Nucleus accumbens (tissue), 56 donors: ENCODE data around the gene ADAM23.
"Not testable (repeated sequence)": the region's sequence is repeated elsewhere in the genome, so short reads cannot be mapped to it uniquely, and the experiment has no call there.

Source experiments
- DNase-seq, 56 donors: peaks; one replicate each; lab custom pipeline; 2025; lab: John Stamatoyannopoulos, UW

ADAM23 gene

GRCh38 chr2:206442833-206443734, at the start of gene ADAM23:
ADAM23 (plus strand) TSS chr2:206443532; CDS start chr2:206443867, 335 bp downstream.
- peak; percentile 42 to 95 (median 85) for DNase-seq

- no peak for DNase-seq
Observed at GRCh38 chr2:206396211-206396610, 47.1 kb upstream of the ADAM23 start.

- DNase-seq = not testable (repeated sequence)
Observed at GRCh38 chr2:206402956-206403569, 40.3 kb upstream of the ADAM23 start.

GRCh38 chr2:206408323-206409320, 34.7 kb upstream of the ADAM23 start:
- DNase-seq = no peak

GRCh38 chr2:206410714-206411113, 32.6 kb upstream of the ADAM23 start:
- DNase-seq = no peak

GRCh38 chr2:206415618-206416243, 27.6 kb upstream of the ADAM23 start:
- no peak for DNase-seq

- no peak for DNase-seq
Observed at GRCh38 chr2:206418968-206419367, 24.4 kb upstream of the ADAM23 start.

- DNase-seq = no peak
Observed at GRCh38 chr2:206420721-206421120, 22.6 kb upstream of the ADAM23 start.

GRCh38 chr2:206422493-206422892, 20.8 kb upstream of the ADAM23 start:
- no peak for DNase-seq

- DNase-seq = no peak
Observed at GRCh38 chr2:206423147-206423546, 20.2 kb upstream of the ADAM23 start.

- DNase-seq = no peak
Observed at GRCh38 chr2:206424134-206424533, 19.2 kb upstream of the ADAM23 start.

GRCh38 chr2:206428783-206429182, 14.5 kb upstream of the ADAM23 start:
- DNase-seq = no peak

GRCh38 chr2:206430452-206430851, 12.9 kb upstream of the ADAM23 start:
- no peak for DNase-seq

- DNase-seq = no peak
Observed at GRCh38 chr2:206431439-206431838, 11.9 kb upstream of the ADAM23 start.

GRCh38 chr2:206432193-206433082, 10.9 kb upstream of the ADAM23 start:
- no peak for DNase-seq

GRCh38 chr2:206433190-206433589, 10.1 kb upstream of the ADAM23 start:
- DNase-seq = no peak

- no peak for DNase-seq
Observed at GRCh38 chr2:206433686-206434085, 9.6 kb upstream of the ADAM23 start.

- no peak for DNase-seq
Observed at GRCh38 chr2:206435742-206436141, 7.6 kb upstream of the ADAM23 start.

GRCh38 chr2:206438196-206438724, 5.1 kb upstream of the ADAM23 start:
- no peak for DNase-seq
